OCI-LY1 (cell line): ENCODE data around the gene ANO6.

Experiments
- EZH2 ChIP-seq: fragments of 200-600 bp; sonication (generic), shearing (Covaris generic); IDR thresholded peaks from 2 replicates; pipeline ENCODE4 v1.8.0; 2017; ENCODE audit warnings: borderline replicate concordance, mixed run types, mild to moderate bottlenecking, antibody characterized with exemption, low read length, moderate library complexity, mixed read lengths
- TF ChIP-seq, protein P1 (sequence below): fragments of 200-600 bp; sonication (generic), shearing (Covaris generic); IDR thresholded peaks from 2 replicates; pipeline ENCODE4 v1.5.1; 2017; ENCODE audit warnings: mild to moderate bottlenecking, antibody characterized with exemption, low read length, moderate library complexity, mixed read lengths

DNA sequence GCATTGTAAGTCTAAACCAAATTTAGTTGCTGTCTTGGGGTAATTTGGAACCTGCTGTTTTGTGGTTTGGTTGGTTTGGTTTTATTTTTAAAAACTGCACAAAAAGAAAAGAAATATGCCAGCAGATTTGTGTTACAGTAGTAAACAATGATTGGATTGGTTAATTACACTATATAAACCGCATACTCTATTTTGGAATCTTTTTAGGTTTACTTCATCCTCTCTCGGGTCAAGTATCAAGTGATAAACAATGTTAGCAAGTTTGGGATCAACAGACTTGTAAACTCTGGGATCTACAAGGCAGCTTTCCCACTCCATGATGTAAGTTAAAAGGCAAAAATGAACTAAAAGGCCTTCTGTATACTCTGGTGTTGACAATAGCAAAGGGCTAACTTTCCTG, 132.4 kb downstream of the ANO6 start:
- TF ChIP-seq, protein P1, sequence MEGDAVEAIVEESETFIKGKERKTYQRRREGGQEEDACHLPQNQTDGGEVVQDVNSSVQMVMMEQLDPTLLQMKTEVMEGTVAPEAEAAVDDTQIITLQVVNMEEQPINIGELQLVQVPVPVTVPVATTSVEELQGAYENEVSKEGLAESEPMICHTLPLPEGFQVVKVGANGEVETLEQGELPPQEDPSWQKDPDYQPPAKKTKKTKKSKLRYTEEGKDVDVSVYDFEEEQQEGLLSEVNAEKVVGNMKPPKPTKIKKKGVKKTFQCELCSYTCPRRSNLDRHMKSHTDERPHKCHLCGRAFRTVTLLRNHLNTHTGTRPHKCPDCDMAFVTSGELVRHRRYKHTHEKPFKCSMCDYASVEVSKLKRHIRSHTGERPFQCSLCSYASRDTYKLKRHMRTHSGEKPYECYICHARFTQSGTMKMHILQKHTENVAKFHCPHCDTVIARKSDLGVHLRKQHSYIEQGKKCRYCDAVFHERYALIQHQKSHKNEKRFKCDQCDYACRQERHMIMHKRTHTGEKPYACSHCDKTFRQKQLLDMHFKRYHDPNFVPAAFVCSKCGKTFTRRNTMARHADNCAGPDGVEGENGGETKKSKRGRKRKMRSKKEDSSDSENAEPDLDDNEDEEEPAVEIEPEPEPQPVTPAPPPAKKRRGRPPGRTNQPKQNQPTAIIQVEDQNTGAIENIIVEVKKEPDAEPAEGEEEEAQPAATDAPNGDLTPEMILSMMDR = no peak
- TF ChIP-seq EZH2 = no peak
